ENCODE results near the gene OLFML2A.

DNA sequence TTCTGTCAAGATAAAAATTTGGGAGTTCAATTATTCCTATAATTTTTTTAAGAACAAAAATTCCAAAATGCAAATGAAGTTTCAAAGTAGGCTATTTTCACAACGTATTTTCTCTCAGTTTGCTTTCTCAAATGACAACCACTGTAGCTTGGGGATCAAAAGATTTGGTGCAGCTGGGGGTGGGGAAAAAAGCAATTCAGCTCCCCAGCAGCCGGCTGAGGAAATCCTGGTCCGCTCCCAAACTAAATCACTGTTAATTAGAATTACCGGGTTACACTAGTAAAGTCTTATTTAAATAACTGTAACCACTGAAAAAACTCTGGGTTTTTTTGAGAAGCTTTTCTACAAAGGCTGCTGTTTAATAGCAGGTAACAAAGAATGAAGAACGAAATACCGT, 11.5 kb upstream of the OLFML2A start:
- TF ChIP-seq POLR2AphosphoS5 (IDR thresholded peaks at IDR 0.05; ENCODE audit: low read depth) (no peak), CTCF (IDR thresholded peaks at IDR 0.05; ENCODE audit: insufficient read depth, low read length) (no peak), SPI1 (IDR thresholded peaks at IDR 0.05; ENCODE audit: borderline replicate concordance, low read depth) (no peak)
- TF ChIP-seq, protein P1, sequence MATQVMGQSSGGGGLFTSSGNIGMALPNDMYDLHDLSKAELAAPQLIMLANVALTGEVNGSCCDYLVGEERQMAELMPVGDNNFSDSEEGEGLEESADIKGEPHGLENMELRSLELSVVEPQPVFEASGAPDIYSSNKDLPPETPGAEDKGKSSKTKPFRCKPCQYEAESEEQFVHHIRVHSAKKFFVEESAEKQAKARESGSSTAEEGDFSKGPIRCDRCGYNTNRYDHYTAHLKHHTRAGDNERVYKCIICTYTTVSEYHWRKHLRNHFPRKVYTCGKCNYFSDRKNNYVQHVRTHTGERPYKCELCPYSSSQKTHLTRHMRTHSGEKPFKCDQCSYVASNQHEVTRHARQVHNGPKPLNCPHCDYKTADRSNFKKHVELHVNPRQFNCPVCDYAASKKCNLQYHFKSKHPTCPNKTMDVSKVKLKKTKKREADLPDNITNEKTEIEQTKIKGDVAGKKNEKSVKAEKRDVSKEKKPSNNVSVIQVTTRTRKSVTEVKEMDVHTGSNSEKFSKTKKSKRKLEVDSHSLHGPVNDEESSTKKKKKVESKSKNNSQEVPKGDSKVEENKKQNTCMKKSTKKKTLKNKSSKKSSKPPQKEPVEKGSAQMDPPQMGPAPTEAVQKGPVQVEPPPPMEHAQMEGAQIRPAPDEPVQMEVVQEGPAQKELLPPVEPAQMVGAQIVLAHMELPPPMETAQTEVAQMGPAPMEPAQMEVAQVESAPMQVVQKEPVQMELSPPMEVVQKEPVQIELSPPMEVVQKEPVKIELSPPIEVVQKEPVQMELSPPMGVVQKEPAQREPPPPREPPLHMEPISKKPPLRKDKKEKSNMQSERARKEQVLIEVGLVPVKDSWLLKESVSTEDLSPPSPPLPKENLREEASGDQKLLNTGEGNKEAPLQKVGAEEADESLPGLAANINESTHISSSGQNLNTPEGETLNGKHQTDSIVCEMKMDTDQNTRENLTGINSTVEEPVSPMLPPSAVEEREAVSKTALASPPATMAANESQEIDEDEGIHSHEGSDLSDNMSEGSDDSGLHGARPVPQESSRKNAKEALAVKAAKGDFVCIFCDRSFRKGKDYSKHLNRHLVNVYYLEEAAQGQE (IDR thresholded peaks at IDR 0.05; ENCODE audit: insufficient replicate concordance, low read depth), result no peak

Measured in HL-60 (cell line).